Hepatocyte (in vitro differentiated cells): ENCODE results near the gene GTF3C2. TPM values are rescaled to one million over a fixed set of nuclear protein-coding genes. Genes with fewer than 3 reads are reported as not detected.

ENCODE experiments used
- DNase-seq: peaks from one replicate; pipeline ENCODE4 v3.0.0-alpha.2; 2016; ENCODE audit warnings: low spot score
- H2AFZ ChIP-seq: fragments of 200-600 bp; sonication (generic); 2 replicates; pipeline ENCODE4 v1.6.0; 2016; ENCODE audit warnings: antibody characterized with exemption, mild to moderate bottlenecking
- H3K27ac ChIP-seq: fragments of 200-600 bp; sonication (generic); 2 replicates; pipeline ENCODE4 v1.5.1; 2016; ENCODE audit warnings: mild to moderate bottlenecking
- H3K27me3 ChIP-seq: fragments of 200-600 bp; sonication (generic); 2 replicates; pipeline ENCODE4 v1.6.1; 2016
- H3K36me3 ChIP-seq: fragments of 200-600 bp; sonication (generic); replicated peaks from 2 replicates; pipeline ENCODE4 v1.5.1; 2016; ENCODE audit warnings: low read depth; ENCODE audit not compliant: insufficient read depth
- H3K4me1 ChIP-seq: fragments of 200-600 bp; sonication (generic); 2 replicates; pipeline ENCODE4 v1.5.1; 2016; ENCODE audit warnings: mild to moderate bottlenecking, moderate library complexity; ENCODE audit not compliant: insufficient read depth
- H3K4me2 ChIP-seq: fragments of 200-600 bp; sonication (generic); 2 replicates; pipeline ENCODE4 v1.6.0; 2016
- H3K4me3 ChIP-seq: fragments of 200-600 bp; sonication (generic); 2 replicates; pipeline ENCODE4 v1.5.1; 2016; ENCODE audit warnings: mild to moderate bottlenecking
- H3K79me2 ChIP-seq: fragments of 200-600 bp; sonication (generic); 2 replicates; pipeline ENCODE4 v1.6.0; 2017; ENCODE audit warnings: mild to moderate bottlenecking
- H3K9me2 ChIP-seq: fragments of 200-600 bp; sonication (generic); replicated peaks from 2 replicates; pipeline ENCODE4 v1.6.0; 2017; ENCODE audit warnings: mild to moderate bottlenecking; ENCODE audit not compliant: insufficient read depth
- H3K9me3 ChIP-seq: fragments of 200-600 bp; sonication (generic); 2 replicates; pipeline ENCODE4 v1.5.1; 2016; ENCODE audit warnings: low read depth, mild to moderate bottlenecking
- H4K20me1 ChIP-seq: fragments of 200-600 bp; sonication (generic); 2 replicates; pipeline ENCODE4 v1.6.0; 2016; ENCODE audit warnings: mild to moderate bottlenecking; ENCODE audit not compliant: insufficient read depth, poor library complexity, severe bottlenecking
- EZH2 ChIP-seq: fragments of 200-600 bp; sonication (generic); IDR thresholded peaks from 2 replicates; pipeline ENCODE4 v1.6.1; 2016; ENCODE audit warnings: antibody characterized with exemption, mild to moderate bottlenecking, borderline replicate concordance
- EZH2phosphoT487 ChIP-seq: fragments of 200-600 bp; sonication (generic); IDR thresholded peaks from one replicate; pipeline ENCODE4 v1.6.1; 2018; ENCODE audit warnings: antibody characterized with exemption, mild to moderate bottlenecking, low read depth, moderate library complexity; ENCODE audit not compliant: unreplicated experiment, severe bottlenecking
- WGBS: methylation state at CpG from one replicate; pipeline ENCODE4 v1.1.6; 2016; ENCODE audit warnings: low lambda C conversion rate; ENCODE audit errors: missing lambda C conversion rate; 5-methylcytosine and 5-hydroxymethylcytosine counted together
- polyA plus RNA-seq: library from polyadenylated mRNA; unstranded; fragments of >200 nt; fragmentation: Nextera tagmentation; extraction: Ambion mirVana; gene quantifications from 2 replicates; pipeline ENCODE4 v1.2.1, GENCODE V29; 2016
- total RNA-seq: library from RNA; depleted of rRNA; stranded (reverse); fragments of >200 nt; gene quantifications from 2 replicates; pipeline ENCODE4 v1.2.3, GENCODE V29; 2014
- TF ChIP-seq, protein P1 (sequence below): fragments of 200-600 bp; sonication (generic); IDR thresholded peaks from 2 replicates; pipeline ENCODE4 v1.5.1; 2016; ENCODE audit warnings: antibody characterized with exemption, mild to moderate bottlenecking; ENCODE audit not compliant: poor library complexity

The GTF3C2 gene
- total and polyA plus RNA-seq, 2 experiments from 2014 or later: 46.8 to 51.3 TPM

DNA sequence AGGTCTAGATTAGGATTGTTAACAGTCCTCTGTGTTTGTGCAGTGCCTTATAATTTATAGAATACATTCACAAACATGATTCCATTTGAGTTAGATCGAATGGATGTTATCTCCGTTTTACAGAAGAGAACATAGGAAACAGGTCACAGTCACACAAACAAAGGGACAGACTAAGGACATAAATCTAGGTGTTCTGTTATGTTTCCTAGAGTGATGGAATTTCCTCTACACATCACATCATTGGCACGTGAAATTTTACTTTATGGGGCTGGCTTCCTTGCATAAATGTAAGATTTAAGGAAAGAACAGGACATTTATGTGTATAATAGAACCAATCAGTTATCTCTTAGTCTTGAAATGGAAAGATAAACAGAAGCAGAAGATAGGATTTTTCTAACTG is 68.0 kb downstream of the GTF3C2 start:
- no peaks in the 10 kb centered on the region for H4K20me1 ChIP-seq
- 70% methylated on average over 3 of the region's 3 CpGs for WGBS
- no peaks in the 10 kb centered on the region for H3K36me3 ChIP-seq
- H3K4me3 ChIP-seq: no peak overlapping the region
- DNase-seq: no peak
- H3K4me1 ChIP-seq: peaks cover 1% of the 10 kb centered on the region
- TF ChIP-seq EZH2: no peak
- TF ChIP-seq, protein P1, sequence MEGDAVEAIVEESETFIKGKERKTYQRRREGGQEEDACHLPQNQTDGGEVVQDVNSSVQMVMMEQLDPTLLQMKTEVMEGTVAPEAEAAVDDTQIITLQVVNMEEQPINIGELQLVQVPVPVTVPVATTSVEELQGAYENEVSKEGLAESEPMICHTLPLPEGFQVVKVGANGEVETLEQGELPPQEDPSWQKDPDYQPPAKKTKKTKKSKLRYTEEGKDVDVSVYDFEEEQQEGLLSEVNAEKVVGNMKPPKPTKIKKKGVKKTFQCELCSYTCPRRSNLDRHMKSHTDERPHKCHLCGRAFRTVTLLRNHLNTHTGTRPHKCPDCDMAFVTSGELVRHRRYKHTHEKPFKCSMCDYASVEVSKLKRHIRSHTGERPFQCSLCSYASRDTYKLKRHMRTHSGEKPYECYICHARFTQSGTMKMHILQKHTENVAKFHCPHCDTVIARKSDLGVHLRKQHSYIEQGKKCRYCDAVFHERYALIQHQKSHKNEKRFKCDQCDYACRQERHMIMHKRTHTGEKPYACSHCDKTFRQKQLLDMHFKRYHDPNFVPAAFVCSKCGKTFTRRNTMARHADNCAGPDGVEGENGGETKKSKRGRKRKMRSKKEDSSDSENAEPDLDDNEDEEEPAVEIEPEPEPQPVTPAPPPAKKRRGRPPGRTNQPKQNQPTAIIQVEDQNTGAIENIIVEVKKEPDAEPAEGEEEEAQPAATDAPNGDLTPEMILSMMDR: no peak
- no peak for TF ChIP-seq EZH2phosphoT487
- H2AFZ ChIP-seq: no peak overlapping the region
- no peaks in the 10 kb centered on the region for H3K9me3 ChIP-seq
- H3K9me2 ChIP-seq: no peaks in the 10 kb centered on the region
- H3K27ac ChIP-seq: no peak overlapping the region
- no peaks in the 10 kb centered on the region for H3K79me2 ChIP-seq
- no peak overlapping the region for H3K4me2 ChIP-seq
- peaks cover 12% of the 10 kb centered on the region for H3K27me3 ChIP-seq

DNA sequence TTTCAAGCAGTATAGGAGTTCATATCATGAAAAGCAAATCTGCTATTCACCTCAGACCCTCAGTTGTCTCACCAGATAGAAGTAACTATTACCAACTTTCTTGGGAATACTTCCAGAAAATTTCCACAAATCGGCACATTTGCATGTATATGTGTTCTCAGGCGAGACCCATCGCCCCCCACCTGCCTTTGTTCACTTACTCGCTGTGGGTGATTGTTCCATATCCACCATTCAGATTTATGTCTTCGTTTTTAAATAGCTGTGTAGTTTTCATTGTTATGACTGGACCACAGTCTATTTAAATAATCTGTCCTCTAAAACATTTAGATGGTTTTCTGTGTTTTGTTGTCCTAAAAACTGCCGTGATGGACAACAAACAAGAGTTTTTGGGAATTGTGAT is 71.1 kb downstream of the GTF3C2 start:
- Histone ChIP-seq H3K9me3 (no peaks in the 10 kb centered on the region), H3K9me2 (no peaks in the 10 kb centered on the region), H4K20me1 (no peaks in the 10 kb centered on the region), H3K79me2 (no peaks in the 10 kb centered on the region), H3K4me3 (no peak overlapping the region), H3K27me3 (peaks cover 10% of the 10 kb centered on the region), H2AFZ (no peak overlapping the region), H3K4me2 (no peak overlapping the region), H3K4me1 (no peaks in the 10 kb centered on the region), H3K27ac (no peak overlapping the region), H3K36me3 (no peaks in the 10 kb centered on the region)
- no peak for DNase-seq
- TF ChIP-seq, protein P1: no peak
- TF ChIP-seq EZH2phosphoT487 (no peak), EZH2 (no peak)
- WGBS: 88% methylated on average over 6 of the region's 6 CpGs

DNA sequence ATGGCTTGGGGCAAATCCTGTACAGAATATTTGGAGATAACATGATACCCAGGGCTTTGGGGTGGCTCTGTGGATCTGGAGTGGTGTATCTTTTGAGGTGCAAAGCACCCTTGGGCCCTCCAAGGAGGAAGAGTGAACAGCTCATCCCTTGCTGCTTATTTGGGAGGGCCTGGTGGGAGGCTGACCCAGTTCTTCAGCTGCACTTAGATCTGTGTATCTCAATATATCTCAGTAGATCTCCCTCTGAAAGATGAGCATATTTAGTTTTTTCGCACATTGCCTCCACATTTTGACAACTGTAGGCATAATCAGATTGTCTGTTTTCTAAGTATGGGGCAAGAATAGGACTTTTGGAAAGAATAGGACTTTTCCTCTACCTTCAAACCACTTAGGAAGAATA is 71.6 kb downstream of the GTF3C2 start:
- Histone ChIP-seq H4K20me1 (no peaks in the 10 kb centered on the region), H2AFZ (no peak overlapping the region), H3K36me3 (no peaks in the 10 kb centered on the region), H3K4me1 (no peaks in the 10 kb centered on the region), H3K4me3 (no peak overlapping the region), H3K4me2 (no peak overlapping the region), H3K9me3 (no peaks in the 10 kb centered on the region), H3K27me3 (peaks cover 10% of the 10 kb centered on the region), H3K27ac (no peak overlapping the region), H3K9me2 (no peaks in the 10 kb centered on the region), H3K79me2 (no peaks in the 10 kb centered on the region)
- WGBS: 80% methylated on average over 1 of the region's 1 CpG
- no peak for TF ChIP-seq EZH2phosphoT487
- TF ChIP-seq EZH2: no peak
- TF ChIP-seq, protein P1: no peak
- DNase-seq: no peak

DNA sequence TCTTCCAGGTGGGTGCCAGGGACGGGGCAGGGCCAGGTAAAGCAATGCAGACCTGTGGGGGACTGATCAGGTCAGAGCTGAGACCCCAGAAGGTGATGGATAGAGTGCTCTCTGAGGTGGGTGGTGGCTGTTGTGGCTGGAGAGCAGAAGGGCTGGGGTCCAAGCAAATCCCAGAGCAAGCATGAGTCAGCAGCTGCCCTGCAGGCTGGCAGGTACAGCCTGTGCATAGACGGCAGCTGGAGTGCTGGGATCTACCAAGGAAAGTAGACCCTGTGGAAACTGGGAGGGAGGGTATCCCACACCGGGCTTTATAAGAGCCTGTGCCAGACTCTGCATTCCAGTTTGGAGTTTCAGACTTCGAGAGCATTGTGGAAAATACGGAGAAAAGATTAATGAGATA is 73.7 kb downstream of the GTF3C2 start:
- Histone ChIP-seq H3K4me1 (no peaks in the 10 kb centered on the region), H4K20me1 (no peaks in the 10 kb centered on the region), H3K4me3 (no peak overlapping the region), H3K9me3 (no peaks in the 10 kb centered on the region), H3K4me2 (no peak overlapping the region), H2AFZ (no peak overlapping the region), H3K79me2 (no peaks in the 10 kb centered on the region), H3K9me2 (no peaks in the 10 kb centered on the region), H3K27ac (no peak overlapping the region), H3K36me3 (no peaks in the 10 kb centered on the region), H3K27me3 (peaks cover 13% of the 10 kb centered on the region)
- no peak for TF ChIP-seq EZH2phosphoT487
- WGBS: 36% methylated on average over 5 of the region's 5 CpGs
- no peak for DNase-seq
